ENCODE measurements around the gene TSTD2.

Gene TSTD2

DNA sequence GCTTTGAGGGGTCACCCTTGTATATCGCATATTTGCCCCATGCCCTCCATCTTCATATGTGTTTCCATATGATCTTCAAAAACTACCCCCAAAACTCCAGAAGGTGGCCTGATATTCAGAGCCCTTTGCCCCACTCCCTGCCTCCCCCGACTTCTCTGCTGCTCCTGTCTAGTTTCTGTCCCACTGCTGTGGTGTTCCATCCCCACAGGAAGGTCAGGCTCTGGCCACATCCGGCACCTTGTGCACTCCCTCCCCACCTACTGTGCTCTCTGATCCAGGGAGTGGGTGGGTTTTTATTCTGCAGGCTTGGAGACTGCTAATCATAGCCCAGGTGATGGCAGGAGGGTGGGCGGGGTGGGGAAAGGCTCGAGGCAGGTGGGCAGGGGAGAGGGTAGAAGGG lies 79.3 kb downstream of the TSTD2 start:
- H3K9ac ChIP-seq (ENCODE audit: insufficient read length, low read depth): no peak overlapping the region
- H3K4me3 ChIP-seq (ENCODE audit: insufficient read length, low read depth): no peak overlapping the region
- no peaks in the 10 kb centered on the region for H3K36me3 ChIP-seq (ENCODE audit: insufficient read depth, insufficient read length, low read length)
- no peaks in the 10 kb centered on the region for H3K27me3 ChIP-seq (ENCODE audit: insufficient read depth, insufficient read length)
- DNase-seq (ENCODE audit: low read depth, low spot score): no peak
- no peaks in the 10 kb centered on the region for H3K9me3 ChIP-seq (ENCODE audit: insufficient read depth, low read length)
- TF ChIP-seq SUZ12 (IDR thresholded peaks at IDR 0.05; ENCODE audit: extremely low read depth, insufficient read depth, insufficient read length) (no peak), YY1 (IDR thresholded peaks at IDR 0.05; ENCODE audit: insufficient read depth, insufficient read length) (no peak), ZNF274 (IDR thresholded peaks at IDR 0.05; ENCODE audit: low read depth, low read length) (no peak)
- H3K4me1 ChIP-seq (ENCODE audit: insufficient read depth, insufficient read length): peaks cover 4% of the 10 kb centered on the region

GRCh38 chr9:97553141-97553540 lies 80.0 kb downstream of the TSTD2 start:
- Histone ChIP-seq H3K9me3 (ENCODE audit: insufficient read depth, low read length) (no peaks in the 10 kb centered on the region), H3K4me3 (ENCODE audit: insufficient read length, low read depth) (no peak overlapping the region), H3K36me3 (ENCODE audit: insufficient read depth, insufficient read length, low read length) (no peaks in the 10 kb centered on the region), H3K9ac (ENCODE audit: insufficient read length, low read depth) (no peak overlapping the region), H3K4me1 (ENCODE audit: insufficient read depth, insufficient read length) (peaks cover 4% of the 10 kb centered on the region), H3K27me3 (ENCODE audit: insufficient read depth, insufficient read length) (no peaks in the 10 kb centered on the region)
- no peak for DNase-seq (ENCODE audit: low read depth, low spot score)
- TF ChIP-seq SUZ12 (IDR thresholded peaks at IDR 0.05; ENCODE audit: extremely low read depth, insufficient read depth, insufficient read length) (no peak), YY1 (IDR thresholded peaks at IDR 0.05; ENCODE audit: insufficient read depth, insufficient read length) (no peak), ZNF274 (IDR thresholded peaks at IDR 0.05; ENCODE audit: low read depth, low read length) (no peak)

DNA sequence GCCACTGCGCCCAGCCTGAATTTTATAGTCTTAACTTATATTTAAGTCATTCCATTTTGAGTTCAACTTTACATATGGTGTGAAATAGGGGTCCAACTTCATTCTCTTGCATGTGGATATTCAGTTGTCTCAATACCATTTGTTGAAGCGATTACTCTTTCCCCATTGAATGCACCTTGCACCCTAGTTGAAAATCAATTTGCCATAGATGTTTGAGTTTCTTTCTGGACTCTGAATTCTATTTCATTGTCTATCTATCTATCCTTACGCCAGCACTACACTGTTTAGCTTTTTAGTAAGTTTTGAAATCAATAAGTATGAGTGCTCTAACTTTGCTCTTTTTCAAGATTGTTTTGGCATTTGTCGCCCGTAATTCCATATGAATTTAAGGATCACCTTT lies 81.9 kb downstream of the TSTD2 start:
- Histone ChIP-seq H3K4me3 (ENCODE audit: insufficient read length, low read depth) (no peak overlapping the region), H3K9ac (ENCODE audit: insufficient read length, low read depth) (no peak overlapping the region), H3K4me1 (ENCODE audit: insufficient read depth, insufficient read length) (peaks cover 4% of the 10 kb centered on the region), H3K27me3 (ENCODE audit: insufficient read depth, insufficient read length) (no peaks in the 10 kb centered on the region), H3K9me3 (ENCODE audit: insufficient read depth, low read length) (no peaks in the 10 kb centered on the region), H3K36me3 (ENCODE audit: insufficient read depth, insufficient read length, low read length) (no peaks in the 10 kb centered on the region)
- DNase-seq (ENCODE audit: low read depth, low spot score): no peak
- TF ChIP-seq YY1 (IDR thresholded peaks at IDR 0.05; ENCODE audit: insufficient read depth, insufficient read length) (no peak), SUZ12 (IDR thresholded peaks at IDR 0.05; ENCODE audit: extremely low read depth, insufficient read depth, insufficient read length) (no peak), ZNF274 (IDR thresholded peaks at IDR 0.05; ENCODE audit: low read depth, low read length) (no peak)

DNA sequence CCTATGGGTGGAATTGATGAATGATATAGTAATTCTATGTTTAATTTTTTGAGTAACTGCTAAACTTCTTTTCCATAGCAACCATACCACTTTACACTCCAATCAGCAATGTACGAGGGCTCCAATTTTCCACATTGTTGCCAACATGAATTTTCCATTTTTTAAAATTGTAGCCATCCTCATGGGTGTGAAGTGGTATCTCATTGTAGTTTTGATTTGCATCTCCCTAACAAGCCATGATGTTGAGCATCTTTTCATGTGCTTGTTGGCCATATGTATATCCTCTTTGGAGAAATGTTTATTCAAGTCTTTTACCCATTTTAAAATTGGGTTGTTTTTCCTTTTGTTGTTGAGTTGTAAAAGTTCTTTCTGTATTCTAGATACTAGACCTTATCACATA lies 82.8 kb downstream of the TSTD2 start:
- DNase-seq (ENCODE audit: low read depth, low spot score): no peak
- no peak for TF ChIP-seq ZNF274 (IDR thresholded peaks at IDR 0.05; ENCODE audit: low read depth, low read length)
- no peak for TF ChIP-seq SUZ12 (IDR thresholded peaks at IDR 0.05; ENCODE audit: extremely low read depth, insufficient read depth, insufficient read length)
- TF ChIP-seq YY1 (IDR thresholded peaks at IDR 0.05; ENCODE audit: insufficient read depth, insufficient read length): no peak
- Histone ChIP-seq H3K36me3 (ENCODE audit: insufficient read depth, insufficient read length, low read length) (no peaks in the 10 kb centered on the region), H3K4me3 (ENCODE audit: insufficient read length, low read depth) (no peak overlapping the region), H3K4me1 (ENCODE audit: insufficient read depth, insufficient read length) (peaks cover 4% of the 10 kb centered on the region), H3K9me3 (ENCODE audit: insufficient read depth, low read length) (no peaks in the 10 kb centered on the region), H3K27me3 (ENCODE audit: insufficient read depth, insufficient read length) (no peaks in the 10 kb centered on the region), H3K9ac (ENCODE audit: insufficient read length, low read depth) (no peak overlapping the region)

Data from NT2/D1 (cell line).